Measurements from ENCODE around the gene COL18A1. TPM values are rescaled to one million over a fixed set of nuclear protein-coding genes. Genes with fewer than 3 reads are reported as not detected.

COL18A1 gene
- total and polyA plus RNA-seq, 10 donors: 35.0 to 208 (median 86.4) TPM

- Histone ChIP-seq H3K4me1 (peaks cover 7 to 50% (median 29%) of the 10 kb centered on the region in 6 donors), H3K36me3 (no peaks in the 10 kb centered on the region), H3K4me3 (no peak overlapping the region), H3K27me3 (replicated peaks in 1 of 7) (peaks cover 0 to 76% (median 36%) of the 10 kb centered on the region in 7 donors), H3K9me3 (no peaks in the 10 kb centered on the region), H3K27ac (no peak overlapping the region)
- DNase-seq: peak; percentile 49
- TF ChIP-seq POLR2AphosphoS5 (IDR thresholded peaks at IDR 0.05) (no peak), CTCF (IDR thresholded peaks at IDR 0.05 in 8 of 11, conservative IDR thresholded peaks at IDR 0.05 in 3 of 11) (no peak), POLR2A (IDR thresholded peaks at IDR 0.05) (no peak)
- 80 to 95% (median 93%) methylated on average over 8 to 10 of the region's 10 CpGs for WGBS, 5 donors
- intact Hi-C loops (cut with DNase I; ENCODE audit: low total_unique reads): no loop called here
These were observed 2.8 kb downstream of the COL18A1 start for GRCh38 chr21:45407629-45408247.

- DNase-seq: peak; percentile 55
- TF ChIP-seq POLR2A (IDR thresholded peaks at IDR 0.05): no peak
- no peak for TF ChIP-seq CTCF (IDR thresholded peaks at IDR 0.05 in 8 of 11, conservative IDR thresholded peaks at IDR 0.05 in 3 of 11)
- TF ChIP-seq POLR2AphosphoS5 (IDR thresholded peaks at IDR 0.05): no peak
- no peak overlapping the region for H3K4me3 ChIP-seq
- H3K4me1 ChIP-seq: peaks cover 9 to 56% (median 34%) of the 10 kb centered on the region in 6 donors
- no peaks in the 10 kb centered on the region for H3K36me3 ChIP-seq
- 66 to 87% (median 75%) methylated on average over 7 to 10 of the region's 10 CpGs for WGBS, 5 donors
- H3K27me3 ChIP-seq (replicated peaks in 1 of 7): peaks cover 0 to 70% (median 36%) of the 10 kb centered on the region in 7 donors
- H3K27ac ChIP-seq: no peak overlapping the region
- intact Hi-C loops (cut with DNase I; ENCODE audit: low total_unique reads): no loop called here
- H3K9me3 ChIP-seq: no peaks in the 10 kb centered on the region
These were observed 3.4 kb downstream of the COL18A1 start for GRCh38 chr21:45408271-45408791.

- intact Hi-C loops (cut with DNase I; ENCODE audit: low total_unique reads): no loop called here
- Histone ChIP-seq H3K36me3 (no peaks in the 10 kb centered on the region), H3K27ac (no peak overlapping the region), H3K9me3 (no peaks in the 10 kb centered on the region), H3K4me1 (peaks cover 9 to 59% (median 36%) of the 10 kb centered on the region in 6 donors), H3K4me3 (no peak overlapping the region), H3K27me3 (replicated peaks in 1 of 7) (peaks cover 0 to 65% (median 35%) of the 10 kb centered on the region in 7 donors)
- DNase-seq: peak; percentile 62
- 66 to 85% (median 80%) methylated on average over 5 to 9 of the region's 9 CpGs for WGBS, 5 donors
- TF ChIP-seq POLR2AphosphoS5 (IDR thresholded peaks at IDR 0.05): no peak
- no peak for TF ChIP-seq POLR2A (IDR thresholded peaks at IDR 0.05)
- no peak for TF ChIP-seq CTCF (IDR thresholded peaks at IDR 0.05 in 8 of 11, conservative IDR thresholded peaks at IDR 0.05 in 3 of 11)
These were observed 3.9 kb downstream of the COL18A1 start for GRCh38 chr21:45408801-45409261.

GRCh38 chr21:45409466-45410150, 4.6 kb downstream of the COL18A1 start:
- Histone ChIP-seq H3K27ac (peak overlapping the region in 2 of 8 donors; percentile 17 to 28), H3K36me3 (no peaks in the 10 kb centered on the region), H3K27me3 (replicated peaks in 1 of 7) (peaks cover 0 to 57% (median 28%) of the 10 kb centered on the region in 7 donors), H3K4me3 (no peak overlapping the region), H3K4me1 (peaks cover 9 to 59% (median 31%) of the 10 kb centered on the region in 6 donors), H3K9me3 (no peaks in the 10 kb centered on the region)
- WGBS, 5 donors: 85 to 90% (median 87%) methylated on average over 21 to 29 of the region's 29 CpGs
- intact Hi-C loops (cut with DNase I; ENCODE audit: low total_unique reads): no loop called here
- peak; percentile 69 for DNase-seq
- TF ChIP-seq POLR2A (IDR thresholded peaks at IDR 0.05) (no peak), POLR2AphosphoS5 (IDR thresholded peaks at IDR 0.05) (no peak), CTCF (IDR thresholded peaks at IDR 0.05 in 8 of 11, conservative IDR thresholded peaks at IDR 0.05 in 3 of 11) (no peak)

Measured in spleen (tissue), 11 donors.